NCI-H1092 treated with DMSO at 0.1 percent for 48 hours (cell line): ENCODE measurements around the gene KRTAP5-2.

Experiments
- DNase-seq: peaks from one replicate; lab custom pipeline; 2025; lab: John Stamatoyannopoulos, UW

The KRTAP5-2 gene

GRCh38 chr11:1555713-1556153, 42.4 kb downstream of the KRTAP5-2 start:
- DNase-seq: no peak

GRCh38 chr11:1554981-1555712, 42.9 kb downstream of the KRTAP5-2 start:
- no peak for DNase-seq

GRCh38 chr11:1553808-1554594, 44.1 kb downstream of the KRTAP5-2 start:
- DNase-seq: no peak

- DNase-seq: no peak
These were observed 48.5 kb downstream of the KRTAP5-2 start for GRCh38 chr11:1549338-1550330.

GRCh38 chr11:1548221-1549070, 49.6 kb downstream of the KRTAP5-2 start:
- DNase-seq: no peak

GRCh38 chr11:1547467-1548098, 50.5 kb downstream of the KRTAP5-2 start:
- no peak for DNase-seq
